RWPE2 (cell line): ENCODE results near the gene MALRD1.

ENCODE experiments used
- ATAC-seq: fragments of 200-7000 bp; cut with Tn5 transposase; 3 replicates; pipeline ENCODE4 v1.9.1; 2021; ENCODE audit warnings: low read depth
- DNase-seq: peaks from one replicate; pipeline ENCODE4 v3.0.0-alpha.2; 2020; ENCODE audit warnings: low spot score
- H3K27ac ChIP-seq: fragments of 450-650 bp; 2 replicates; pipeline ENCODE4 v1.5.1; 2017; ENCODE audit warnings: mild to moderate bottlenecking; ENCODE audit not compliant: poor library complexity, severe bottlenecking
- H3K27me3 ChIP-seq: fragments of 250-450 bp; sonication (Bioruptor Pico); 2 replicates; pipeline ENCODE4 v1.5.1; 2021; ENCODE audit warnings: mild to moderate bottlenecking, moderate library complexity; ENCODE audit not compliant: insufficient read depth, poor library complexity, severe bottlenecking
- H3K36me3 ChIP-seq: fragments of 250-450 bp; sonication (Bioruptor Pico); 2 replicates; pipeline ENCODE4 v1.5.1; 2020; ENCODE audit warnings: low read depth, mild to moderate bottlenecking, moderate library complexity
- H3K4me1 ChIP-seq: fragments of 250-450 bp; sonication (Bioruptor Pico); 2 replicates; pipeline ENCODE4 v1.5.1; 2021; ENCODE audit warnings: mild to moderate bottlenecking, moderate library complexity; ENCODE audit not compliant: insufficient read depth, poor library complexity, severe bottlenecking
- H3K4me3 ChIP-seq: fragments of 250-450 bp; sonication (Bioruptor Pico); 2 replicates; pipeline ENCODE4 v1.5.1; 2021; ENCODE audit warnings: mild to moderate bottlenecking, moderate library complexity; ENCODE audit not compliant: severe bottlenecking
- H3K9me3 ChIP-seq: fragments of 250-450 bp; sonication (Bioruptor Pico); 2 replicates; pipeline ENCODE4 v1.5.1; 2021; ENCODE audit warnings: mild to moderate bottlenecking, moderate library complexity; ENCODE audit not compliant: severe bottlenecking
- TF ChIP-seq, protein P1 (sequence below): fragments of 450-650 bp; IDR thresholded peaks from one replicate; pipeline ENCODE4 v1.5.1; 2017; ENCODE audit warnings: mild to moderate bottlenecking, moderate library complexity; ENCODE audit not compliant: poor library complexity, severe bottlenecking

Gene MALRD1

GRCh38 chr10:19616966-19617365, 568.4 kb downstream of the MALRD1 start:
- ATAC-seq (no peak), DNase-seq (no peak)
- Histone ChIP-seq H3K36me3 (no peaks in the 10 kb centered on the region), H3K9me3 (no peaks in the 10 kb centered on the region), H3K27me3 (no peaks in the 10 kb centered on the region), H3K27ac (no peak overlapping the region), H3K4me3 (no peak overlapping the region), H3K4me1 (no peaks in the 10 kb centered on the region)
- TF ChIP-seq, protein P1, sequence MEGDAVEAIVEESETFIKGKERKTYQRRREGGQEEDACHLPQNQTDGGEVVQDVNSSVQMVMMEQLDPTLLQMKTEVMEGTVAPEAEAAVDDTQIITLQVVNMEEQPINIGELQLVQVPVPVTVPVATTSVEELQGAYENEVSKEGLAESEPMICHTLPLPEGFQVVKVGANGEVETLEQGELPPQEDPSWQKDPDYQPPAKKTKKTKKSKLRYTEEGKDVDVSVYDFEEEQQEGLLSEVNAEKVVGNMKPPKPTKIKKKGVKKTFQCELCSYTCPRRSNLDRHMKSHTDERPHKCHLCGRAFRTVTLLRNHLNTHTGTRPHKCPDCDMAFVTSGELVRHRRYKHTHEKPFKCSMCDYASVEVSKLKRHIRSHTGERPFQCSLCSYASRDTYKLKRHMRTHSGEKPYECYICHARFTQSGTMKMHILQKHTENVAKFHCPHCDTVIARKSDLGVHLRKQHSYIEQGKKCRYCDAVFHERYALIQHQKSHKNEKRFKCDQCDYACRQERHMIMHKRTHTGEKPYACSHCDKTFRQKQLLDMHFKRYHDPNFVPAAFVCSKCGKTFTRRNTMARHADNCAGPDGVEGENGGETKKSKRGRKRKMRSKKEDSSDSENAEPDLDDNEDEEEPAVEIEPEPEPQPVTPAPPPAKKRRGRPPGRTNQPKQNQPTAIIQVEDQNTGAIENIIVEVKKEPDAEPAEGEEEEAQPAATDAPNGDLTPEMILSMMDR: no peak

GRCh38 chr10:19620811-19621210, 572.2 kb downstream of the MALRD1 start:
- DNase-seq (no peak), ATAC-seq (no peak)
- H3K36me3 ChIP-seq: no peaks in the 10 kb centered on the region
- H3K27me3 ChIP-seq: no peaks in the 10 kb centered on the region
- no peaks in the 10 kb centered on the region for H3K4me1 ChIP-seq
- TF ChIP-seq, protein P1: peak; percentile 37
- H3K27ac ChIP-seq: no peak overlapping the region
- no peak overlapping the region for H3K4me3 ChIP-seq
- no peaks in the 10 kb centered on the region for H3K9me3 ChIP-seq

DNA sequence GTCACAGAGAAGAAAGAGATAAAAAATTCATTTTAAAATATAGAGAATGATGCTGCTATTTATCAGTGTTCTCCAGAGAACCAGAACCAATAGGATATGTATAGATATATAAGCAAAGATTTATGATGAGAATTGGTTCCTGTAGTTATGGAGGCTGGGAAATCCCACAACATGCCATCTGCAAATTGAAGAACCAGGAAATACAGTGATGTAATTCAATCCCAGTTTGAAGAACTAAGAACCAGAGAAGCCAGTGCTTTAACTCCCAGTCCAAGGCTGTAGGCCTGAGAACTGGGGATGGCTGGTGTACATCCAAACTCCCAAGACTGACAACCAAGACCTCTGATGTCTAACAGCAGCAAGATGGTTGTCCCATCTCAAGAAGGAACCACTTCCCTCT, 574.7 kb downstream of the MALRD1 start:
- no peaks in the 10 kb centered on the region for H3K9me3 ChIP-seq
- DNase-seq: no peak
- H3K4me1 ChIP-seq: no peaks in the 10 kb centered on the region
- no peak overlapping the region for H3K4me3 ChIP-seq
- no peak for ATAC-seq
- no peaks in the 10 kb centered on the region for H3K27me3 ChIP-seq
- no peak overlapping the region for H3K27ac ChIP-seq
- H3K36me3 ChIP-seq: no peaks in the 10 kb centered on the region
- TF ChIP-seq, protein P1: no peak

DNA sequence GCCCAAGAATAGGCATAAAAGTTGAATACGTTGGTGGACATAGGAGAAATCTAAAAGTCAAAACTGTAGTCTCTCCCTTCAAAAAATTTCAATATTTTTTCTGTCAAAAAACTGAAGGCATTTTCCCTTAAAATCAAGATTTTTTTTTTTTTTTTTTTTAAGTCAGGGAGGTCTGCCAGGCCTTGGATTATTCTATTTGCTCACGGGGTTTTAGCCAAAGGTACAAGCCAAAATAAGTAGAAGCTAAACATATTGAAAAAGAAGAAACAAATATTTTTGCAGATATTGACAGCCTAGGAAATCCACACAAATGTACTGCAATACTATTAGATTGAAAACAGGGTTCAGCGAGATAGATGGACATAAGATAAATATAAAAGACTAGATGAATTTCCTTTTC, 577.6 kb downstream of the MALRD1 start:
- TF ChIP-seq, protein P1: no peak
- no peaks in the 10 kb centered on the region for H3K4me1 ChIP-seq
- H3K4me3 ChIP-seq: no peak overlapping the region
- H3K27me3 ChIP-seq: no peaks in the 10 kb centered on the region
- ATAC-seq: no peak
- no peak overlapping the region for H3K27ac ChIP-seq
- no peaks in the 10 kb centered on the region for H3K36me3 ChIP-seq
- no peak for DNase-seq
- H3K9me3 ChIP-seq: no peaks in the 10 kb centered on the region

DNA sequence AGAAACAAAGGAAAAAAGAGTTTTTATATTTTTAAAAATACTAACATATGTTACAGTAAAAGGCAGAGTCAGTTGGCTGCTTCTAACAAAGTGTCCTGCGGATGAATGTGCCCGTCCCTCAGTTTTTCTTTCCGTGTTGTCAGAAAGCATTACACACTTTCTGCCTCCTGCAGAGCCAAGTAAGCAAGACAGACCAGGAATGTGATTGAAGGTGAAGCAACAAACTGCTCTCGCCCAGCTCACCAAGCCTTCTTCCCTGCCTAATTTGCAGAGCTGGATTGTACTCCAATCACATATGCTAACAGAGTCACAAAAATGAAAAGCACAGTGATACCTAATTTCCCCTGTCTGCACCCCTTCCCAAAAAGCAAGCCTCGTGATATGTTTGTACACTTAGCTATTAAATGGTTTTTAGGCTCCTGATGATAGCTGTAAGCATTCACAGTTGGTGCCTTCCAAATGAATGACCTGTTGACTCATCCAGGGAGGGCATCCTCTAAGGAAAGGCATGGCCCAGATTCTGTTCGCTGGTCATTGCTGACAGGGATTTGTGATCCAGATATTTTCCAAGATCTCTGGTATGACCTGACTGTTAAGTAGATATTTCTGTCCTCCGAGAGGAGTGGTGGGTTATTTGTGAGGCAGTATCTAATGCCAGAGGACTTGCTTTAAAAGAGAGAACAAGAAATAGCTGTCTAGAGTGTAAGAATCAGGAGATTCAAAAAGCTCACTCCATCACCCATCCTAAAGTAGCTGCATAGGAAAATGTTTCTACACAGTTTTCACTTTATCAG, 580.4 kb downstream of the MALRD1 start:
- ATAC-seq (no peak), DNase-seq (no peak)
- no peaks in the 10 kb centered on the region for H3K4me1 ChIP-seq
- TF ChIP-seq, protein P1: no peak
- no peaks in the 10 kb centered on the region for H3K36me3 ChIP-seq
- no peak overlapping the region for H3K27ac ChIP-seq
- H3K9me3 ChIP-seq: no peaks in the 10 kb centered on the region
- no peak overlapping the region for H3K4me3 ChIP-seq
- H3K27me3 ChIP-seq: no peaks in the 10 kb centered on the region
